Left cardiac atrium (tissue), 4 donors: ENCODE measurements around the gene CNPY2. TPM values are rescaled to one million over a fixed set of nuclear protein-coding genes. Genes with fewer than 3 reads are reported as not detected.
"Not testable (repeated sequence)": the region's sequence is repeated elsewhere in the genome, so short reads cannot be mapped to it uniquely, and the experiment has no call there.

ENCODE experiments used
- ATAC-seq, 2 donors: fragments of 200-7000 bp; cut with Tn5 transposase; one replicate each; pipeline ENCODE4 v1.9.1; 2020; ENCODE audit warnings: mild to moderate bottlenecking in 2 of 2, moderate library complexity in 2 of 2
- DNase-seq: peaks from one replicate; pipeline ENCODE4 v3.0.0-alpha.2; 2020
- intact Hi-C, 2 donors: fragments of 100-400 bp; cut with DNase I; formaldehyde crosslinking; loops; one replicate each; pipeline versions ENCODE4 v1.14.1 to v1.15.1; 2022 to 2023
- long read RNA-seq: library from polyadenylated mRNA; unstranded; transcript quantifications from one replicate; pipeline ENCODE4 v2.0.0, GENCODE V29; 2021
- total RNA-seq, 2 donors: library from RNA; stranded (reverse); fragmentation: NEBNext Ultra II Directional; extraction: Animal tissue kit (Norgen Biotek cat#: 25700); gene quantifications; one replicate each; pipeline ENCODE4 v1.2.1, GENCODE V29; 2021
- donor health status: DM: no; HTN: yes; CAD: no.
- donor health status: DM: no; HTN: yes; CAD: no; lungs with severe emphysema.
- donor health status: DM: yes; HTN: yes; CAD: no.
- donor health status: Dilated cardiomyopathy.

CNPY2 gene
- total RNA-seq, result 10 to 100 TPM; 54.1 to 60.7 TPM
- long read RNA-seq, transcript CNPY2-201 (6 exons, 1,214 nt), result major isoform, 7 of 8 reads
- long read RNA-seq, partial matches to known transcripts, result 0 of 8 reads
- long read RNA-seq, other reads (novel, unspliced or antisense), result 0 of 8 reads

DNA sequence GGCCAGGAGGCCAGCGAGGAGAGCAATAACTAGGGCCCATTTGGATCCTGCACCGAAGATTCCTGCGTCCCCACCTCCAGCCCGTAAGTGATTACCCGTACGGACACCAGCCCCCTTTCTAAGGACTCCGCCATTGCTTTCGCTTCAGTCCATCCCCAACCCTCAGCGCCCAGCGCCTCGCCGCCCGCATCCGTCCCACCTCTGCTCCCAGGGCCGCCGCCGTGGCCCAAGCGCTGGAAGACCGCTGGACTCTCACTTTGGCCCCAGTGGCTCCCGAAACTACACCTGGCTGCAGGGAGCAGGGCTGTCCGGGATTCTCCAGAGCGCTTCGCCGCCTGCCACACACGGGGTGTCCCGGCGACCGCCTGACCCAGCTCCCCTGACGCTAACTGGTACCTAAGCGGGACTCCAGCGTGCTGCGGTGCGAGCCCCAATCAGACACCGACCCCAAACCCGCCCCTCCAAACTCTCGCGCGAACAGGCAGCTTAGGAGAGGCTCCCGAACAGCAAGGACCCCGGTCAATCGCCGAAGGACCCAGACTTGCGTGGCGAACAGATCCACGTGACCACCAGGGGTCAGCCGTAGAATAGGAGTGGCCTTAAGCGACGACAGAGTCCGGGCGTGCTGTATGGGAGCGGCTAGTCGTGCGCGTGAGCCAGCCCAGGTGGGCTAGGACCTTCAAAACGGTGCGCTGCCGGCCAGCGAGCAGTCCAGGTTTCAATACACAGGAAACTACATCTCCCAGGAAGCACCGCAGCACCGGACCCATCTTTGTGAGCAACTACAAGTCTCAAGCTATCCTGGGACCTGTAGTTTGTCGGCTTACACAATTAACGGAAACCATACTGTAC, at the start of gene CNPY2:
Gene CNPY2, minus strand, starts transcription at position 367 of the 852 bp plus-strand sequence. CDS start 771 bp downstream, outside the sequence.
- intact Hi-C loops, result no loop called here
- DNase-seq (peak; percentile 98), ATAC-seq (peak; percentile 96 to 97)

DNA sequence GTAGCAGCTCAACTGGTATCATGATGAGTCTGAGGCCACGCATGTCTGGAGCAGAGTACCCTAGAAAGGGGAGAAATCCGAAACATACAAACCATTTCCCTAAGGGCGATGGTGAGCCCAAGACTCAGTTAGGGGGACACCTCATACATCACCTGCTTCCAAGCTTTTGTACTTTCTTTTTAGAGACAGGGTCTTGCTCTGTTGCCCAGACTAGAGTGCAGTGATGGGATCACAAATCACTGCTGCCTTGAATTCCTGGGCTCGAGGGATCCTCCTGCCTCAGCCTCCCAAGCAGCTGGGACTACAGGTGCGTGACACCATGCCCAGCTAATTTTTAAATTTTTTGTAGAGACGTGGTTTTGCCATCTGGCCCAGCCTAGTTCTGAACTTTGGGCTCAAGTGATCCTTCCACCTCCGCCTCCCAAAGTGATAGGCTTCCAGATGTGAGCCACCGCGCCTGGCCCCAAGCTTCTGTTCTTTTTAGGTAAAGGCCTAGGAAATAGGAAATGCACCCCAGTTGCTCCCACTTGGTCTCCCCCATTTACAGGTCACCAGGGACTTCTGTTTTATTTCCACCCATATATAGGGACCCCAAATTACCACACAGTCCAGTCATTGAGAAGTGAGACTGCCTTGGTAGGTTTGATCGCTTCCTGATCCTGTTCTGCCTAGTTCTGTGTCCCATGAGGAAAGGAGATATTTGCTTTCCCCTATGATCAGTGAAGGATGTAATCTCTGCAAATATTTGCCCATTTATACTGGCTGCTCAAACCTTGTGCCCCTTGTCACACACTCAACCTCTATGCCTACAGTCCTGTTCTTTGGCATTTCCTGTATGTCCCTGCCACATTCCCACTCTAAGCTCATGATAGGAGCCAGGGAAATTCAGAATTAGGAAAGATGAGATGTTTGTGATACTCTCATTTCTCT, 46.6 kb upstream of the CNPY2 start, which contains the start of gene APOF:
Gene APOF, minus strand, starts transcription at position 728 of the 930 bp plus-strand sequence. Its CDS starts 112 bp downstream, at position 616.
- DNase-seq (no peak), ATAC-seq (no peak)
- intact Hi-C loops, result no loop called here

DNA sequence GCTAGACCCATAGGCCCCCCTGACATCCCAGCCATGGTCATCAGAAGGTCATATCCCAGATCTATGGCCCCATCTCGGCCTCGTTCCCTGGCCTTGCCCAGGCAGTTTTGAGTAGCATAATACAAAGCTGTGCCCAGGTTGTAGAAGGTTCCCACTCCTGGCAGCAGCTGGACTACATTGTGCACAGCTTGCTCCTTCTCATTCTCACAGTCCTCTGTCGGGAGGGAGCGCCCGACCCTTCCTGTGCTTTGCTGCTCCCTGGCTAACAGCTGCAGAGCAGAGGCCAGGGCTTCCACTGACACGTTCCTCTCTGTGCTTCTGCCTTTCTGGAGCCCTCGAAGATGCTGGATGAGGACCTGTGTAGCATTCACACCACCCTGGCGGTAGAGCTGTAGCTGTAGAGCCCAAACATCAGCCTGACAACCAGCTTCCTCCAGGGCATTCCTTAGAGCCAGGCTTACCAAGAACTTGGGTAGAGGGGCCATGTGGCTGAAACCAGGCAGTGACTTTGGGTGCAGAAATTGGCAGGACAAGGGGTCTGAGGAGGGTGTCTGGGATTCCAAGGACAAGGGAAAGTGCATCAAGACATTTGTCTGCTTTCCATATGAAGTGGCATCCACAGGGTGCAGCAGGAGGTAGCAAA, 45.8 kb upstream of the CNPY2 start:
- intact Hi-C loops, result no loop called here
- DNase-seq (no peak), ATAC-seq (no peak)

DNA sequence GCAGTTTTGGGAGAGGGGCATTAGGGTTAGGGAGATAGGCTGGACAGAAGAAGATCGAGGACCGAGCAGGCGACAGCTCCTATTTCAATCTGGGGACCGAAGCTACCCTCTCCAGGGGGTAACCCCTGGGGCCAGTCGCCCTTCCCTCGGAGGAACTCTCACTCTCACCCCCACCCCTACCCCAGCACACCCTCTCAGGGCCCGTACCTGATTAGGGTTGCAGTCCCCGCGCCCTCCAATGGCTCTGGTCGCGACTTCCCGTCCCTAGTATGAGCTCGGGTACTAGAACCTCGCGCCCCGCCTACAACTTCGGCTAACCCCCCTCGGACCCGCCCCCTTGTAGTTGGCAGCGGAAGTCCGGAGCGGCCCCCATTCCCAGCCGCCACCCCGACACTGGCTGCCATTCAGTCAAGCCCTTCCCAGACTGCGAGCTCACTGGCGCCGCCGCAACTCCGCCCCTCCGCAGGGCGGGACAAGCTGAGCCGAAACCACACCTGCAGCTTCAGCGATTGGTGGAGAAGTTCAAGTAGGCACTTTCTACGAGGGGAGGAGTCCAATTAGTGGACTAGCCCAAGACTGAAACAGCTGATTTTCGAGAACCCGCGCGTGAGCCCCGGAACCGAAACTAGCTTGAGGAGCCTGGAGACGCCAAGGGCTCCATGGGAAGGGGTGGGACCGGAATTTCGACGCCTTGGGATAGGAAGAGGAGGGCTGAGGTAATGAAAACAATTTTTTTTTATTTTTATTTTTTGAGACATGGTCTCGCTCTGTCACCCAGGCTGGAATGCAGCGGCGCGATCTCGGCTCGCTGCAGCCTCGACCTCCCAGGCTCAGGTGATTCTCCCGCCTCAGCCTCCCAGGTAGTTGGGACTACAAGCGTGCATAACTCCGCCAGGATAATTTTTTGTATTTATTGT, 44.3 kb upstream of the CNPY2 start, which contains the start of gene STAT2:
Gene STAT2, minus strand, starts transcription at position 257 of the 917 bp plus-strand sequence. CDS start 3,536 bp downstream, outside the sequence.
- peak; percentile 98 to 99 for ATAC-seq
- intact Hi-C loops, result loop anchor here in 1 of 2 donors (5.0 kb wide), 1 partner anchor 102 kb away; no protein-coding TSS in a partner anchor
- peak; percentile 99 for DNase-seq

DNA sequence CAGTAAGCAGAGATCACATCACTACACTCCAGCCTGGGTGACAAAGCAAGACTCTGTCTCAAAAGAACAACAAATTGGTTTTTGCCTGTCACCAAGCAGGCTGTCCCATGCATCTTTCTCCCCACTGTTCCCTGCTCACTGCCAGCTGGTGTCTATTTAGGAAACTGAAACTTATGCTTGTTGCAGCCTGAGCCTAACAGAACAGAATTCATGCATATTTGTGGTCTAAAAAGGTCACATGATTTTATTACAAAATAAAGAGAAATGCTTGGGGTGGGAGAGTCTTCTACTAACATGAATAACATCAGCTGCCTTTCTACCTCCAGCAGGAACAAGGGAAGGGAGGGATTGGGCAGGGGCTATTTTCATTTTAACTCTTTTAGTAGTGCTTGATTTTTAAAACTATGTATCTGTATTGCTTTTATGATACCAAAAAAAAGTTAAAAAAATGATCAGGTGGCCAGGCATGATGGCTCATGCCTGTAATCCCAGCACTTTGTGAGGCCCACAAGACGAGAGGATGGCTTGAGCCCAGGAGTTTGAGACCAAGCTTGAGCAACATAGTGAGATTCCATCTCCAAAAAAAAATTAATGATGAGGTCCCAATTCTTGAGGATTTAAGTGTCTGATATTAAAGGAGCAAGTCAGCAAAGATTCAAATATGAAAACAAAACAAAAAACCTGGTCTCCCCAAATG, 43.2 kb upstream of the CNPY2 start:
- DNase-seq (no peak), ATAC-seq (peak in 1 of 2 donors; percentile 1)
- intact Hi-C loops, result loop anchor here in 1 of 2 donors (5.0 kb wide), 1 partner anchor 103 kb away; no protein-coding TSS in a partner anchor

DNA sequence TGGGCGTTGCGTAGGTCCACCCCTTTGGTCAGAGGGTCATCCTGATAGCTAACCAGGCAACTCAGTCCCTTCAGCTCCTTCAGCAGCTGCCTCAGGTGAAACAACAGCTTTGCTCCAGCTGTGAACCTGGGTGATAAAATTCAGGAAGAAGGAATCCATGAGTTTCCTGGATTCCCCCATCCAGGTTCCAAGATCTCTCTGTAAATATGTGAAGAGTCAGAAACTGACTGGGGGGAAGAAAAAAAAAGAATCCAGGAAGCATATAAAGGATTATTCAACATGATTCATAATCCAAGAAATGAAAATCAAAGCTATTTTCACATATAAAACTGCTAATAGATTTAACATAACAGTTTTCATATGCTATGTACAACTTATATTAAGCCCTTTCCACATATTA, 35.5 kb upstream of the CNPY2 start:
- intact Hi-C loops, result no loop called here
- ATAC-seq (no peak), DNase-seq (no peak)

DNA sequence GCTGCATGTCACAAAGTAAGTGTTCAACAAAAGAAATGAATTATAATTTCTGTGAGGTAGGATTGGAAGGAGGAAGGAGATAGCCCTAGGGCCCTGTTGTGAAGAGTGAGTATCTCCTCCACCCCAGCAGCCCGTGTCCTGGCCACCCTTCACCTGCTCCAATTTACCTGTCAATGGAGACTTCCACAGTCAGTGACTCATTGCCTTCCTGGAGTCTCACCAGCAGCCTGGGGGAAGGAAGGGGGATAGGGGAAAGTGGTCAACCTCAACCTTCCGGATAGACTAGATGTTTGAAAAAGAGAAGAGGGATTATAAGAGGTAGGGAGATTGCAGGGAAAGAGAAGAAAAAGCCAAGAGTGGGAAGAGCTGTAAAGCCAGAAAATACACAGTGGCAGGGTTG, 34.9 kb upstream of the CNPY2 start:
- intact Hi-C loops, result no loop called here
- ATAC-seq (no peak), DNase-seq (no peak)

DNA sequence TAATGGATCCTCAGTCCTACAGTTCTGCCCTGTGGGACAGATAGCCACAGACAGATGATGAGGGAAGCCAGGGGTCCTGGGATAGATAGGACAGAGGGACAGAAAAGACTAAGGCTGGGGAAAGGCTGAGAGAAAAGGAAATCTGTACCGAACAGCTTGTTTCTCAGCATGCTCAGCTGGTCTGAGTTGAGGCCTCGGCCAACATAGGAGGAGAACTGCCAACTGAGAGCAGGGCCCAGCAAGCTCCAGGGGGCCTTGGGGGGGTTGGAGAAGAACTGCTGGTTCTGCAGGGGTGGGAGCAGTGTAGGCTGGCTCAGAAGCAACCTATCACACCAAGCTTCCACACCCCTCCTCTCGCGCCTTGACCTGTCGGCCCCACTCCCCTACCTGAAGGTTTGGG, 33.0 kb upstream of the CNPY2 start:
- DNase-seq (no peak), ATAC-seq (no peak)
- intact Hi-C loops, result no loop called here

DNA sequence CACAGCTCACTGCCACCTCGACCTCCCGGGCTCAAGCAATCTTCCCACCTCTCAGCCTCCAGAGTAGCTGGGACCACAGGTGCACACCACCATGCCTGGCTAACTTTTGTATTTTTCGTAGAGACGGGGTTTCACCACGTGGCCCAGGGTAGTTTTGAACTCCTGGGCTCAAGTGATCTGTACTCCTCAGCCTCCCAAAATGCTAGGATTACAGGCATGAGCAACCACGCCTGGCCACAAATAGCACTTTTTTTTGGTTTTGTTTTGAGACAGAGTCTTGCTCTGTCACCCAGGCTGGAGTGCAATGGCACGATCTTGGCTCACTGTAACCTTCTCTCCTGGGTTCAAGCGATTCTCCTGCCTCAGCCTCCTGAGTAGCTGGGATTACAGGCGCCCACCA, 31.5 kb upstream of the CNPY2 start:
- ATAC-seq, intact Hi-C loops, DNase-seq: not testable (repeated sequence)

DNA sequence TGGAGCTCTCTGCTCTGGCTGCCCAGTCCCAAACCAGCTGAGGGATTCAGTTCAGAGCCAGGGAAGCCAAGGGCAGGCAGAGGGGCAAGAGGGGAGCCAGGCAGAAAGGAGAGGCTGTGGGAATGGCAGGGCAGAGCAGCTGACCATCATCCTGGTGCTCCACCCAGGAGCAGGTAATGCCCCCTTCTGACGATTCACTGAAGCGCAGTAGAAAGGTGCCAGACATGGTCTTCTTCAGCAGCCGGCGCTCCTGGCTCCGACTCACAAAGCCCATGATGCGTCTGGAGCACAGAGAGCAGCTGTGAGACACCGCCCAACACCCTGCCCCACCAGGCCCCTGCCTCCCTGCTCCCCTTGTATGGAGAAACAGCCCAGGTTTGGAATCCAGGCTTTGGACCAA, 30.9 kb upstream of the CNPY2 start:
- intact Hi-C loops, result no loop called here
- ATAC-seq (no peak), DNase-seq (no peak)

DNA sequence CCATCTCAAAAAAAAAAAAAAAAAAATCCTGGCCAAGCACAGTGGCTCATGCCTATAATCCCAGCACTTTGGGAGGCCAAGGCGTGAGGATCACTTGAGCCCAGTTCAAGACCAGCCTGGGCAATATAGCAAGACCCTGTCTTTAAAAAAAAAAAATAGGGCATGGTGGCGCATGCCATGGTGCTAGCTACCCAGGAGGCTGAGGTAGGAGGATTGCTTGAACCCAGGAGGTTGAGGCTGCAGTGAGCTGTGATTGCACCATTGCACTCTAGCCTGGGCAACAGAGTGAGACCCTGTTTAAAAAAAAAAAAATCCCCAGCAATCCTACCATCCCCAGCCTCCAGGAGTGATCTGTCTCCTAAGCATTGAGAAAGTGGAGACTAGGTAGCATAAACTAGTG, 26.5 kb upstream of the CNPY2 start:
- ATAC-seq, DNase-seq, intact Hi-C loops: not testable (repeated sequence)

DNA sequence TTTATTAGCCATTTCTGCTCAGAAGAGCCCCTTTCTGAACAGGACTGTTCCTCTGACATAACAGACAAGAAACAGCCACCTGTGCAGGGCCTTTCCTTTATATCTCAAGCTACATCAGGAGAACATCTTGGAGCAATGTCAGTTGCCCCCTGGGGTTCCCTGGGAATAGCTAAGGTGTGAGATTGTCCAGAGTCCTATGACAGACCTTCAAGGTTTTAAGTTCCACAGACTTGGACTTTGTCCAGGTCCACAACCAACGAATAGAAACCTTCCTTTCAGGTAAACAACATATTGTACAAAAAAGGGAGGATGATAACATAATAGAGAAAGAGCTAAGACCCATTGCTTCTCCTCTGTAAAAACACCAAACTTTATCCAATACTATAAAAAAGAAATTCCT, 25.8 kb upstream of the CNPY2 start:
- DNase-seq (no peak), ATAC-seq (no peak)
- intact Hi-C loops, result no loop called here

DNA sequence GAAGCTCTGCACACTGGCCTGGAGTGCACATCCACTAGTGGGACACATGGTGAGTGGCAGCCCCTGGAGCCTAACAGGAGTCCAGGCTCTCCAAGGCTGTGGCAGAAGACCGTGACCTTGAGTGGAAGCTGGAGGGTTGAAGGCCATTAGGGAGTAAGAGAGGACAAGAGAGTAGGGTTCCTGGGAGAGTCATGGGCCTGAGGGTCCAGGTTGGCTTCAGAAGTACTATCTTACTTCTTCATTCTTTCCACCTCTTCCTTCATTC, 23.3 kb upstream of the CNPY2 start:
- no peak for DNase-seq
- intact Hi-C loops, result loop anchor here in 1 of 2 donors (10.0 kb wide), 1 partner anchor 116 kb away; the partner anchor contains the start of gene MIP
- no peak for ATAC-seq

DNA sequence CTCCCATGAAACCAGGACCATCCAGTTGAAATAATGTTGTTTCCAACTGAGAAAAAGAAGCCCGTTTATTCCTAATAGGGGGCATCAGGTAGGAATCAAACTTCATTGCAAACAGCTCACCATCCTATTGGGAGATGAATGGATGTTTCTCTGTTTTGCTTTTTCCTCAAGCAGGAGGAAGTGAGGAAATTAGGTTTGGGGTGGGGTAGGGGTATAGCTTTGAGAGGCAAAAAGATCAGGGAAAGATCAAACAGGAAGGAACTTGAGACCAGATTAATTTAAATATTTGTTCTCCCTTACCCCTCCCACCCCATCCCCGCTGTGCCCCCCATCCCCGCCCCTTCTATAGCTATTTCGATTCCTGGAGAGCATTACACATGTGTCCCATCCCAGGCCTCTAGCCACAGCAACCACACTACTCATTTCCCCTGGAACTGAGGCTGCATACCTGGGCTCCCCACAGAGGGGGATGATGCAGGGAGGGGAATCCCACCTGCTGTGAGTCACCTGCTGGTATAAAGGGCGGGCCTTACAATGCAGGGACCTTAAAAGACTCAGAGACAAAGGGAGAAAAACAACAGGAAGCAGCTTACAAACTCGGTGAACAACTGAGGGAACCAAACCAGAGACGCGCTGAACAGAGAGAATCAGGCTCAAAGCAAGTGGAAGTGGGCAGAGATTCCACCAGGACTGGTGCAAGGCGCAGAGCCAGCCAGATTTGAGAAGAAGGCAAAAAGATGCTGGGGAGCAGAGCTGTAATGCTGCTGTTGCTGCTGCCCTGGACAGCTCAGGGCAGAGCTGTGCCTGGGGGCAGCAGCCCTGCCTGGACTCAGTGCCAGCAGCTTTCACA, 22.7 kb upstream of the CNPY2 start, which contains the start of gene IL23A:
Gene IL23A, plus strand, starts transcription at position 577 of the 850 bp plus-strand sequence. Its CDS starts 161 bp downstream, at position 738.
- intact Hi-C loops, result loop anchor here in 1 of 2 donors (10.0 kb wide), 1 partner anchor 116 kb away; the partner anchor contains the start of gene MIP
- ATAC-seq, result no peak

DNA sequence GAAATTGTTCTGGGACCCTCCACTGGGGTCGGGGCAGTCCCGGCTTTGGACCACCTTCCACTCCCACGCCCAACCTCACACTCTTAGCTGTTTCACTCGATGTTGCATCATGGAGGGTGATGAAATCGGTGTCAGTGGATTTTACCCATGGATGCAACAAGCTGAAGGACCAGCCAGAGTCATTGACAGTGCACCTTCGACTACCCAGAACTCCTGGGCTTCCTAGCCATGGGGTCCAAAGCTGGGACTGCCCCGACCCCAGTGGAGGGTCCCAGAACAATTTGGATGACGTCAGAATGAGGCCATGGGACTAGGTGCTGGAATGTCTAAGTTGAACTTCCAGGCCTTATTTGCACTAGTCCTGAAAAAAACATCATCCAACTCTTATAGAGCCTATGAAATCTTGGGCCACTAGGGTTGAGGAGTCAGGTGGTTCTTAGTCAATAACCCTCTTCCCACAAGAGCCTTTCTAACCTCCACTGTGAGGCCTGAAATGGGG, 22.0 kb upstream of the CNPY2 start:
- ATAC-seq (no peak), DNase-seq (no peak)
- intact Hi-C loops, result loop anchor here in 1 of 2 donors (10.0 kb wide), 1 partner anchor 117 kb away; the partner anchor contains the start of gene MIP

More for the DNA sequence above, 22.7 kb upstream of the CNPY2 start, which contains the start of gene IL23A:
- DNase-seq, result no peak
